ENCODE results near the gene TUBGCP3. TPM values are rescaled to one million over a fixed set of nuclear protein-coding genes. Genes with fewer than 3 reads are reported as not detected.

TUBGCP3 gene
- total RNA-seq, 6 experiments from 2014 or later, result 16.5 to 28.5 (median 25.6) TPM

DNA sequence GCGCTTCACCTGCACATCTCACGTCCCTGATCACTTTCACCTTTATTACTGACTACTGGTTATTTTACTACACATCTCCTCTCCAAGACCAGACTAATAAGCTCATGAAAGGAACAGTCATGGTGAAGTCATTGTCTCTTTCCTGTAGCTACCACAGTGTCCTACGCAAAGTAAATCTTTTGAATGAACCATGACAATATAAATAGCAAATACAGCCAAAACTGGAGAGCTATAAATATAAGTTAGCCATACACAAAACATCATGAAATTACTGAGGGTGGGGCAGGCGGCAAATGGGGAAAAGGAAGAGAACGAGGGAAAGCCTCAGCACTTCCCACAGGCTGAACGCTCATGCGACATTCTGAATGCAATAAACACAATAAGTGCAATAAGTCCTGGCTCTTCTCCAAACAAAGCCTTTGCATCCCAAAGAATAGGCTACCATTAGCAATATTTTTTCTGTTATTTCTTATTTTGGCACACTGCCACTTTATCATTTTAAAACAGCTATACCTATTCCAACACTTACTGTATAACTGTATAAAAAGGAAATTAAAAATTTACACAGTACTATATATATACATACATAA lies 62.5 kb downstream of the TUBGCP3 start:
- no peak for TF ChIP-seq CTCF (IDR thresholded peaks at IDR 0.05)
- peaks cover 12% of the 10 kb centered on the region for H3K36me3 Mint-ChIP-seq (ENCODE audit: low read depth)
- DNase-seq, result peak; percentile 10
- no peak overlapping the region for H3K4me3 Mint-ChIP-seq
- H3K27me3 Mint-ChIP-seq (ENCODE audit: insufficient read depth), result no peaks in the 10 kb centered on the region
- no peak overlapping the region for H3K27ac Mint-ChIP-seq
- no peaks in the 10 kb centered on the region for H3K9me3 Mint-ChIP-seq
- peaks cover 11% of the 10 kb centered on the region for H3K4me1 Mint-ChIP-seq (ENCODE audit: low read depth)

DNA sequence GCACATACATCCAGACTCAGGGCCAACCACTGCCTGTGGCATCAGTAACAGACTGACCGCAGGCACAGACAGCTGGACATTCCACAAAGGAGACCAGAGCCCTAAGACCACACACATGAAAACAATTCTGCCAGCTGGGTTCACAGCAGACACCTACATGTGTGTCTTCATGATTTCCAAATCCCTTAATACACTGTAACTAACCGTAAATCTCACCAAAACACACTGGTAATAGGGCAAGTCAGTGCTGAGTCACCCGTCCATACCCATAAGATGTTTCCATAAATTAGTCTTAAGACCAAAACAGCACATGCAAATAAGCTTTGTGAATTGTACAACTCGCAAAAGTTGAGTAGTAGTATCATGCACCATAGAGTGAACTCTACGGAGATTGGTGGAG lies 65.4 kb downstream of the TUBGCP3 start:
- peaks cover 8% of the 10 kb centered on the region; the same call in 1 of the 2 replicates for H3K36me3 Mint-ChIP-seq (ENCODE audit: low read depth)
- no peak overlapping the region; the same call in 1 of the 2 replicates for H3K27ac Mint-ChIP-seq
- peak; percentile 62 for DNase-seq
- no peak for TF ChIP-seq CTCF (IDR thresholded peaks at IDR 0.05)
- no peak overlapping the region for H3K4me3 Mint-ChIP-seq
- H3K4me1 Mint-ChIP-seq (ENCODE audit: low read depth), result peaks cover 11% of the 10 kb centered on the region
- H3K9me3 Mint-ChIP-seq, result no peaks in the 10 kb centered on the region
- H3K27me3 Mint-ChIP-seq (ENCODE audit: insufficient read depth), result no peaks in the 10 kb centered on the region

GRCh38 chr13:112521073-112521685 lies 66.8 kb downstream of the TUBGCP3 start:
- no peak for DNase-seq
- Mint-ChIP-seq H3K4me1 (ENCODE audit: low read depth) (peaks cover 11% of the 10 kb centered on the region), H3K4me3 (no peak overlapping the region), H3K27me3 (ENCODE audit: insufficient read depth) (no peaks in the 10 kb centered on the region), H3K36me3 (ENCODE audit: low read depth) (peaks cover 8% of the 10 kb centered on the region; the same call in 1 of the 2 replicates), H3K27ac (no peak overlapping the region), H3K9me3 (no peaks in the 10 kb centered on the region)
- no peak for TF ChIP-seq CTCF (IDR thresholded peaks at IDR 0.05)

DNA sequence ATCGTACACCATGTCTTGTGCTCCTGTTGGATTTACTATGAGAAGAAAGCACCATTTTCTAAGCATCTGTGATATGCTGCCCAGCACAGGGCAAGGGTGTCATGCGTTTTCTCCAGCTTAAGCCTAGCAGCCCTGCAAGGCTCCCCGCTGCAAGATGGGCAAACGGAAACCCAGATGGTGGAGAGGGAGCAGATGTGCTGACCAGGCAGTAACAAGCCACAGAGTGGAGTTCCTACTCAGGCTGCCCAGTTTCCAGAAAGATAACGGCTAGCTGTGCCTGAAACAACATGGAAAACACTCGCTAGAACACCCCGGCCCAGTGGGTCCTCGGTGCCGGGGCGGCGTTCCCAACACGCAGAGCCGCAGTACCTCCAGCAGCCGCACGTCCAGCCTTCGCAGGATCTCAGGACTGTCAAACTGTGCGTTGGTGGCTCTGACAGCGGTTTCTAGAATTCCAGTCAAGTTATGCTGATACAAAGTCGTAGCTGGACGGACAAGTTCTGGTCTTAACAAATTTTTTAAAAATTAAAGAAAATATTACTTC lies 68.4 kb downstream of the TUBGCP3 start:
- TF ChIP-seq CTCF (IDR thresholded peaks at IDR 0.05), result no peak
- peaks cover 8% of the 10 kb centered on the region; the same call in 1 of the 2 replicates for H3K36me3 Mint-ChIP-seq (ENCODE audit: low read depth)
- no peak overlapping the region for H3K4me3 Mint-ChIP-seq
- peaks cover 11% of the 10 kb centered on the region for H3K4me1 Mint-ChIP-seq (ENCODE audit: low read depth)
- H3K27ac Mint-ChIP-seq, result no peak overlapping the region
- H3K27me3 Mint-ChIP-seq (ENCODE audit: insufficient read depth), result peaks cover 2% of the 10 kb centered on the region; the same call in 1 of the 2 replicates
- DNase-seq, result no peak
- no peaks in the 10 kb centered on the region for H3K9me3 Mint-ChIP-seq

DNA sequence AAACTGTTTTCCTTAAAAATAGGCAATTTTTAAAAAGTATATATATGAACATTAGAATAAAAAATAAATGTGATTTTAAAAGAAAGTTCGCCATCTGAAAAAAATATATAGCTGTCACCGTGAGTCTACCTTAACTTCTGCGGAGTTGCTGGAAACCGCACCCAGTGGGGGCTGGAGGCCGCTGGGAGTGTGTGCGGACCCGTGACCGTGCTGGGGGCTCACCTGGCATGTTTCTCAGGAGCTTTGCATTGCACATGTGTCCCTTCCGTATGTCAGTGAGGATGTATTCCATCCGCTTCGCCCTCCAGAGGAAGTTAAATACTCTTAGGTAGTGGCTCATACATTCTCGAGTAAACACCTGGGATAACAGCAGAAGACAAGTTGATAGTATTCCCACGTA lies 71.7 kb downstream of the TUBGCP3 start:
- H3K36me3 Mint-ChIP-seq (ENCODE audit: low read depth), result peaks cover 8% of the 10 kb centered on the region; the same call in 1 of the 2 replicates
- no peak for TF ChIP-seq CTCF (IDR thresholded peaks at IDR 0.05)
- no peak overlapping the region for H3K4me3 Mint-ChIP-seq
- H3K27me3 Mint-ChIP-seq (ENCODE audit: insufficient read depth), result peaks cover 2% of the 10 kb centered on the region; the same call in 1 of the 2 replicates
- no peak overlapping the region for H3K27ac Mint-ChIP-seq
- H3K4me1 Mint-ChIP-seq (ENCODE audit: low read depth), result peaks cover 2% of the 10 kb centered on the region
- DNase-seq, result no peak
- H3K9me3 Mint-ChIP-seq, result no peaks in the 10 kb centered on the region
